Glutamatergic neuron (in vitro differentiated cells): ENCODE data around the gene PPP2R2C. TPM values are rescaled to one million over a fixed set of nuclear protein-coding genes. Genes with fewer than 3 reads are reported as not detected.

Experiments
- DNase-seq: peaks from one replicate; pipeline ENCODE4 v3.0.0; 2022
- H3K27ac Mint-ChIP-seq: one replicate; pipeline ENCODE4 v1.8.0; 2020; ENCODE audit warnings: mild to moderate bottlenecking, mixed read lengths, inconsistent platforms; ENCODE audit not compliant: unreplicated experiment
- H3K27me3 Mint-ChIP-seq: one replicate; pipeline ENCODE4 v1.8.0; 2020; ENCODE audit warnings: mild to moderate bottlenecking, moderate library complexity, mixed read lengths, inconsistent platforms; ENCODE audit not compliant: unreplicated experiment
- H3K36me3 Mint-ChIP-seq: one replicate; pipeline ENCODE4 v1.8.0; 2020; ENCODE audit warnings: mild to moderate bottlenecking, mixed read lengths, inconsistent platforms; ENCODE audit not compliant: unreplicated experiment
- H3K4me1 Mint-ChIP-seq: one replicate; pipeline ENCODE4 v1.8.0; 2020; ENCODE audit warnings: mild to moderate bottlenecking, low read depth, mixed read lengths, inconsistent platforms; ENCODE audit not compliant: unreplicated experiment
- H3K4me3 Mint-ChIP-seq: one replicate; pipeline ENCODE4 v1.8.0; 2020; ENCODE audit warnings: mild to moderate bottlenecking, mixed read lengths, inconsistent platforms; ENCODE audit not compliant: unreplicated experiment
- H3K9me3 Mint-ChIP-seq: one replicate; pipeline ENCODE4 v1.8.0; 2020; ENCODE audit warnings: mild to moderate bottlenecking, moderate library complexity, mixed read lengths, inconsistent platforms; ENCODE audit not compliant: unreplicated experiment
- total RNA-seq: library from RNA; stranded (reverse); fragmentation: NEBNext Ultra II Directional; extraction: Animal tissue kit (Norgen Biotek cat#: 25700); gene quantifications from one replicate; pipeline ENCODE4 v1.2.1, GENCODE V29; 2021; ENCODE audit not compliant: unreplicated experiment
- TF ChIP-seq, protein P1 (sequence below): fragments of 200-600 bp; sonication (generic); IDR thresholded peaks from one replicate; pipeline ENCODE4 v1.5.0; 2021; ENCODE audit not compliant: partially characterized antibody, unreplicated experiment

PPP2R2C gene
- total RNA-seq, 1 donor from 2014 or later = 9.4 TPM

DNA sequence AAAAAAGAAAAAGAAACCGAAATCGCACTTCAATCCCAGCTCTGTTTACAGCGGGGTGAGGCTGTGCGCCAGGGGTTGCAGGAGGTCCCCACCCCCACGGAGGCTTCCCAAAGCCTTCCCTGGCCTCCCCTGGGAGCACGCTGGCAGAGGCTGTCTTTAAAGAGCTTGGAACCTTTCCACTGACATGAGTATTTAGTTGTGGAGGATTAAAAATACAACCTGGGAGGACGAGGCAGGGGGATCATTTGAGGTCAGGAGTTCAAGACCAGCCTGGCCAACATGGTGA, 69.1 kb downstream of the PPP2R2C start:
- TF ChIP-seq, protein P1, sequence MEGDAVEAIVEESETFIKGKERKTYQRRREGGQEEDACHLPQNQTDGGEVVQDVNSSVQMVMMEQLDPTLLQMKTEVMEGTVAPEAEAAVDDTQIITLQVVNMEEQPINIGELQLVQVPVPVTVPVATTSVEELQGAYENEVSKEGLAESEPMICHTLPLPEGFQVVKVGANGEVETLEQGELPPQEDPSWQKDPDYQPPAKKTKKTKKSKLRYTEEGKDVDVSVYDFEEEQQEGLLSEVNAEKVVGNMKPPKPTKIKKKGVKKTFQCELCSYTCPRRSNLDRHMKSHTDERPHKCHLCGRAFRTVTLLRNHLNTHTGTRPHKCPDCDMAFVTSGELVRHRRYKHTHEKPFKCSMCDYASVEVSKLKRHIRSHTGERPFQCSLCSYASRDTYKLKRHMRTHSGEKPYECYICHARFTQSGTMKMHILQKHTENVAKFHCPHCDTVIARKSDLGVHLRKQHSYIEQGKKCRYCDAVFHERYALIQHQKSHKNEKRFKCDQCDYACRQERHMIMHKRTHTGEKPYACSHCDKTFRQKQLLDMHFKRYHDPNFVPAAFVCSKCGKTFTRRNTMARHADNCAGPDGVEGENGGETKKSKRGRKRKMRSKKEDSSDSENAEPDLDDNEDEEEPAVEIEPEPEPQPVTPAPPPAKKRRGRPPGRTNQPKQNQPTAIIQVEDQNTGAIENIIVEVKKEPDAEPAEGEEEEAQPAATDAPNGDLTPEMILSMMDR = no peak
- Mint-ChIP-seq H3K9me3 (peaks cover 2% of the 10 kb centered on the region), H3K27me3 (peaks cover 6% of the 10 kb centered on the region), H3K4me1 (peaks cover 25% of the 10 kb centered on the region), H3K4me3 (no peak overlapping the region), H3K36me3 (no peaks in the 10 kb centered on the region), H3K27ac (no peak overlapping the region)
- DNase-seq = no peak

DNA sequence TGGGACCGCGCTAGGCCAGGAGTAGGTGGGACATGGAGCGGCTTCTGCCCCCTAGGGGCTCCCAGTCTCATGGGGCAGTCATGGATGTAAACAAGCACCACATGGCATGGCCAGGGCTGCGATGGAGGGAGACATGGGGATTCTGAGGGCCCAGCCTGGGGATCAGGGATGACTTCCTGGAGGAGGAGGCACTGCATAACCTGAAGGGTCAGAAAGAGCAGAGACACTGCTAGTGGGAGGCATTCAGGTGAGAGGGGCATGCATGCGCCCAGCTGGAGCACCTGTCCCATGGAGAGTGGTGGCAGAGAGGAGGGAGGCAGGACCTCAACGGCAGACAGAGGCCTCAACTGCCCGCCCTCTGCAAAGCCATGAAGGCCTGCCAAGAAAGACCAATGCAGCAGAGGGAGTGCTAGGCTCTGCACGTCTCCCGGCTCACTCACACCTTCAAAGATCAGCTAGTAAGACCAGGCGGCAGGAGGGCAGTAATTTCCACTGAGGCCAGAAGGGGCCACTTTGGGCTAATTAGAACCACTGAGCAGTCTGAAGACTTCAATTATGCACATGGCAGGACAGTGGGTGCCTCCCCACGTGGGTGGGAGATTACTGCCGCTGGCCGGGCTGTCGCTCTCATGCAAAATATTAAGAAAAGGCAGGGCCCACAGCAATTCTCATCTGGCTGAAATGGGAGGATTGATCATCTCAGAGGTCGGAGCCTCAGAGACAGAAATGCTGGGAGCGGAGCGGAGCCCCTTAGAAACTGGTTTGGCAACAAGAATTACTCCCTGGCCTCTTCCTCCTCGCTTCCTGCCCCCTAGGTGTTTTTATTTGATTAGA, 69.6 kb downstream of the PPP2R2C start:
- no peaks in the 10 kb centered on the region for H3K9me3 Mint-ChIP-seq
- H3K4me1 Mint-ChIP-seq = peaks cover 26% of the 10 kb centered on the region
- TF ChIP-seq, protein P1 = no peak
- no peaks in the 10 kb centered on the region for H3K36me3 Mint-ChIP-seq
- no peak overlapping the region for H3K4me3 Mint-ChIP-seq
- no peak for DNase-seq
- H3K27ac Mint-ChIP-seq = no peak overlapping the region
- H3K27me3 Mint-ChIP-seq = peaks cover 6% of the 10 kb centered on the region

DNA sequence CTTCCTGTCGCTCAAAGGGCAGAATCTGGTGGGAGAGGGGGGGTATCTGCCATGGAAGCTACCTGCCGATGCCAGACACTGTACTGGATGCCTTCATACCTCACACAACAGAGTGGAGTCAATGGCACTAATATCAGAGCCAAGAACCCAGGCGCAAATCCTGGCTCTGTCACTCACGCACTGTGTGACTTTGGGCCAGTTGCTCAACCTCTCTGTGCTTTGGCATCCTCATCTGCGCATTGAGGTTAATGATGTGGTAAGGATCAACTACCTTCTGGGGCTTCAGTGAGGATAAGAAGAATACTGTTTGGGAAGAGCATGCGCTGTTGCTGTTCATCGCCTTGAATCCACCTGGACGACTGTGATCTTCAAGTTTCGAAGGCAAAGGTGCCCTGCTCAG, 70.6 kb downstream of the PPP2R2C start:
- Mint-ChIP-seq H3K9me3 (no peaks in the 10 kb centered on the region), H3K36me3 (no peaks in the 10 kb centered on the region), H3K27me3 (peaks cover 6% of the 10 kb centered on the region), H3K27ac (no peak overlapping the region), H3K4me3 (no peak overlapping the region), H3K4me1 (peaks cover 26% of the 10 kb centered on the region)
- TF ChIP-seq, protein P1 = no peak
- DNase-seq = no peak

DNA sequence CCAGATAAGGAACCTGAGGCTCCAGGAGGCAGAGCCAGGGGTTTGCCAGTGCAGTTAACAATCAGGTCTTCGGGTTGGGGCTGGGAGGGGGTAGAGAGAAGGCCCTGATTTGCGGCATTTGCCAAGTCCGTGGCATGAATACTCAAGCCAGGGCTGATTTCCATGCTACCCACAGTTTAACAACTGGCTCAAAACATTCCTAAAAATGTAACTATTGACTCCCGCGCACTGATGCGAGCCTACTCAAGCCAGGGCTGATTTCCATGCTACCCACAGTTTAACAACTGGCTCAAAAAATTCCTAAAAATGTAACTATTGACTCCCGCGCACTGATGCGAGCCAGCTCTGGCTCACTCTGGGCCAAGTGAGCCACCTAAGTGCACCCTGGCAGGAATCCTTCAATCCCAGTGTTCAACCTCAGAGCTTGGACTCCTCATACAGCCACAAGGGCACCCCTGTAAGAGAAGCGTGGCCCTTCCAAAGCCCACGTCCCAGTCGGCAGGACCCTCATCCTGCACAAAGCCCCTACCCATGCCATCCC, 75.6 kb downstream of the PPP2R2C start:
- Mint-ChIP-seq H3K4me1 (peaks cover 11% of the 10 kb centered on the region), H3K36me3 (no peaks in the 10 kb centered on the region), H3K27ac (no peak overlapping the region), H3K4me3 (no peak overlapping the region), H3K27me3 (peaks cover 5% of the 10 kb centered on the region), H3K9me3 (peaks cover 3% of the 10 kb centered on the region)
- TF ChIP-seq, protein P1 = no peak
- no peak for DNase-seq
